DMS 273 treated with DMSO at 0.1 percent for 48 hours (cell line): ENCODE results near the gene AMN.
"Not testable (repeated sequence)": the region's sequence is repeated elsewhere in the genome, so short reads cannot be mapped to it uniquely, and the experiment has no call there.

Source experiments
- DNase-seq: peaks from one replicate; lab custom pipeline; 2025; lab: John Stamatoyannopoulos, UW

AMN gene

GRCh38 chr14:102922490-102923200 is at the start of gene AMN:
AMN (plus strand) TSS chr14:102922663; CDS start chr14:102922689, 26 bp downstream.
- DNase-seq: no peak

DNA sequence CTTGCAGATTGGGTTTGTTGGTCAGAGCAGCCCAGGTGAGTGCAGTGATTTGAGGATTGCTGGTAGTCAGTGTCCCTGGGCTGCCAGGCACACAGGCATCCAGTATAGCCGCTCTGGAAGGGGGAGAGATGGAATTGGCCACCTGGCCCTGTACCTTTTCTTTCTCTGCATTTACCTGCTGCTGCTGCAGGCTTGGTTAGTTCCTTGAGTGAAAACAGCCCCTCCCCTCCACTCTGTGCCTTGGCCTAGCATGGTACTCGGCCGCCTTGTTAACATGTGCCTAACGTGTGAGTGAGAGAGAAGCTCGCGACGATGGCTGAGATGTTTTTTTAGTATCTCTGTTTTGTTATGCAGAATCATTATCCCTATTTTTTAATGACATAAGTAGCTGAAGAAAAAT is 49.3 kb upstream of the AMN start:
- DNase-seq: no peak

DNA sequence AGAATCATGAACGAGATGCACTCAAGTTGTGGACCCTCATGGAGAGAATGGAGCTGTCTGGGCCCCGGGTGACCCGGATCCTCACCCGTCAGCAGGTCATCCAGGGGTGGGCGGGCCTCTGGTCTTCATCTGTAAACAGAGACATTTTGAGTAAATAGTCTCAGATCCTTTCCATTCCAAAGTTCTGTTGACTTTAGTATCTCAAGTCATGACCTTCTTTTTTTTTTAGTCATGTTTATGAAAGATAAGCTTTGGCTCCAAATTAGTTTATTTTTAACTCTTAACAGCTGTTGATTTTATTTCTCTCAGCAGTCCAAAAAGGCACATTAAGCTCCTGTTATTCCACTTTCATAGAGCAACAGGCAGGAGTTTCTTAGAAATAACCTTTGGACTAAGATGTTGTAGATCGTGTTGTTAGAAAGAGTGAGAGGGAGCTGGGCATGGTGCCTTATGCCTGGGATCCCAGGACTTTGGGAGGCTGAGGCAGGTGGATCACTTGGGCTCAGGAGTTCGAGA is 48.9 kb upstream of the AMN start:
- DNase-seq: no peak

DNA sequence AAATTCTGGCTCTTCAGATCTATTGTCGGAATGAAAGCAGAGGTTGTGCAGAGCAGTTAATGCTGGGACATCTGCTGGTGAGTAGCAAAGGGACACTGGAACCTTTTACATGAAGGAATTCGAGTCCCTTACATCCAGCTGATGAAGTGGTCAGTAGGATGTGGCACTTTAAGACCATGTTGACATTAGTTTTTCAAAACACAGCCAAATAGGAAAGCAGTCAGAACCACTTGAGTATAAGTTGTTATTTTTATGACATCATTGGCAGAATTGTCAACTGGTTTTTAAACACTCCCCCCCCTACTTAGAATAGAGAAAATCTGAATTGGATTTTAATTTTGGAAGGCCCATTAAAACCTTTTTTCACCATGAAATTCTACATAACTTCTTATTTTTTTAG is 46.8 kb upstream of the AMN start:
- no peak for DNase-seq

DNA sequence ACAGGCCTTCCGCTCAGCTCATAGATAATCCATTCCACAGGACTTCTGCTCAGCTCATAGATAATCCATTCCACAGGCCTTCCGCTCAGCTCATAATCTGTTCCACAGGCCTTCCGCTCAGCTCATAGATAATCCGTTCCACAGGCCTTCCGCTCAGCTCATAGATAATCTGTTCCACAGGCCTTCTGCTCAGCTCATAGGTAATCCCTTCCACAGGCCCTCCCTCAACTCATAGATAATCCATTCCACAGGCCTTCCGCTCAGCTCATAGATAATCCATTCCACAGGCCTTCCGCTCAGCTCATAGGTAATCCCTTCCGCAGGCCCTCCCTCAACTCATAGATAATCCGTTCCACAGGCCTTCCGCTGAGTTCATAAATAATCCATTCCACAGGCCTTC is 45.0 kb upstream of the AMN start:
- DNase-seq: not testable (repeated sequence)

GRCh38 chr14:102878174-102878969 is 44.1 kb upstream of the AMN start:
- DNase-seq: no peak

- DNase-seq: no peak
These were observed 43.4 kb upstream of the AMN start for GRCh38 chr14:102878970-102879460.

DNA sequence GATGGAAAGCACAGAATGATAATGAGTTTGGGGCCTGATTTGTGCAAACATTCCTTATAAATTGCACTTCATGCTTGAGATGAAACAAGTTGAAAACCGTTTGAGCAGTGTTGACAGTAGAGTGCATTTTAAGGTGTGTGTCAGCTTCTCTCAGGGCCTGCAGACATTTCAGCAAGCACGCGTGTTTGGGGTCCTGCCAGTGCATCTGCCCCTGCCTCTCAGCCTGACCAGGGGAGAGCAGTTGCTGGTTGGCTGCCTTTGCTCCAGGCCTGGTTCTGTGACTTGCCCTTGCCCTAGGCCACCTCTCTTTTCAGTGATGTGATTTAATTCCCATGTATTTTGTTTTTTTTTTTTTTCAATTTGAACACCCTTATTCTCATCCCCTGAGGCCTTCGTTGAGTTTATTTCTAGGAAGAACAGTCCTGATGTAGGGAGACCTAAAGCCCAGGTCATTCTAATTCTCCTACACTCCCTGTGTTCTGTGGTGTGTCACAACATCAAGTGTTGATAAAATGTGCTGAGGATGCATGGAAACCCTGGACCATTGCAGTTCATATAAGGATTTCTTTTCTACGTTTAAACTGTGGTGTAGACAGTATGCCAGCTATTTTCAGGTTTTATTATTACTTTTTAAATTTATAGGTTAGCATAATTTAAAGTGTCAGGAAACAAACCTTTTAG is 40.1 kb upstream of the AMN start:
- DNase-seq: no peak

- no peak for DNase-seq
These were observed 39.3 kb upstream of the AMN start for GRCh38 chr14:102883089-102883541.

- DNase-seq: no peak
These were observed 38.9 kb upstream of the AMN start for GRCh38 chr14:102883554-102883953.

DNA sequence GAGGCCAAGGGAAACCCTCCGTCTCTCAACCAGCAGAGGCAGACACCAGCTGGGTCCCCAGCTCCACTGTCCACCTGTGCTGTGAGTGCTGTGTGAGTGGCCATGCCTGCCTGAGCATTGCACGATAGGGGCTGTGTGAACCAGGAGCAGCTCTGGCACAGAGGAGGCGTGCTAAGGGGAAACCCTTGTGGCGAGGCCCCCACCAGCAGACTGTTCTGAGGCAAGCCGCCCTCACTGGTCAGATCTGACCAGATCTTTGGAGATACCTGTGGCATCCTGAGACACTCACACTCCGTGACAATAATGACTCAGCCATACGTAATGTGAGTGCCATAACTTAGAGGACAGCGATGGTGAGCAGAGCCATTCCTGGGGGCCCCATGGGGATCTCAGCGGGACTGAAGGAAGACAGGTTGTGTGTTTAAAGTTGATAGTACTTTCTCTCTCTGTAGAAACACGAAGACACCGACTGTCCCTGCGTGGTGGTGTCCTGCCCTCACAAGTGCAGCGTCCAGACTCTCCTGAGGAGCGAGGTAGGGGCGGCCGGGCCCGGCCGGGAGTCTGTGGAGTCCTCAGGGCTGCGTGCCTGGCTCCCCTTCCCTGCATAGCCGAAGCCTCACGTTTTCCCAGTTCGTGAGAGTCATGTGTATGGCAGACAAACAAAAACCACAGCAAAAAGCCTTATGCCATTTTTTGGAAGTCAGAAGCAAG is 36.6 kb upstream of the AMN start:
- DNase-seq: no peak

GRCh38 chr14:102888748-102889147 is 33.7 kb upstream of the AMN start:
- no peak for DNase-seq

- DNase-seq: no peak
These were observed 32.8 kb upstream of the AMN start for GRCh38 chr14:102889615-102890014.

- no peak for DNase-seq
These were observed 31.4 kb upstream of the AMN start for GRCh38 chr14:102891111-102891510.

GRCh38 chr14:102891556-102891955 is 30.9 kb upstream of the AMN start:
- DNase-seq: no peak

DNA sequence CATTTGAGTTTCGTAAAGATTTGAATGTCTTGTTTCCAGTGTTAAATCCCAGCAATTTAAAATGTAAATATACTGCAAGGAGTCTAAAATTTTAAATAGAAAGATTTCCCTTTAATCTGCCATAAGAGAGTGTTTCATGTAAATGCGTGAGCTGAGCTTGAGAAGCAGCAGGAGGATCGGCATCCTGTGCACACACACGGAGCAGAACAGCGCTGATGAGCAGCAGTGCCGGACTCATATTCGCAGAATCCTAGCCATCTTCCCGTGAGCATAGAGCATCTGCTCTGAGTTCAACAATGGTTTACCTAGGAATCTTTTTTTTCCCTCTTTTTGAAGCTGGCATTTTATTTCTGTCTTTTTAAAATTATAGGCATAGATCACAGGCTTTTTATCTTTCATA is 29.8 kb upstream of the AMN start:
- DNase-seq: no peak

GRCh38 chr14:102893452-102893851 is 29.0 kb upstream of the AMN start:
- DNase-seq: no peak

DNA sequence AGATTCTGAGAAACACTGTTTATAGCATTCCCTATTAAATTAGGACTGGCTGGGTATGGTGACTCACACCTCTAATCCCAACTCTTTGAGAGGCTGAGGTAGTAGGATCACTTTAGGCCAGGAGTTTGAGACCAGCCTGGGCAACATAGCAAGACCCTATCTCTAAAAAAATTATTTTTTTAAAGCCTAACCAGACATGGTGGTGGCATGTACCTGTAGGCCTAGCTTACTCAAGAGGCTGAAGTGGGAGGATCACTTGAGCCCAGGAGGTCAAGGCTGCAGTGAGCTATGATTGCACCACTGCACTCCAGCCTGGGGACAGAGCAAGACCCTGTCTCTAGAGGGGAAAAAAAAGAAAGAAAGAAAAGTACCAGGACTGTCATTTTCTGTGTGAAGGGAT is 25.7 kb upstream of the AMN start:
- not testable (repeated sequence) for DNase-seq

DNA sequence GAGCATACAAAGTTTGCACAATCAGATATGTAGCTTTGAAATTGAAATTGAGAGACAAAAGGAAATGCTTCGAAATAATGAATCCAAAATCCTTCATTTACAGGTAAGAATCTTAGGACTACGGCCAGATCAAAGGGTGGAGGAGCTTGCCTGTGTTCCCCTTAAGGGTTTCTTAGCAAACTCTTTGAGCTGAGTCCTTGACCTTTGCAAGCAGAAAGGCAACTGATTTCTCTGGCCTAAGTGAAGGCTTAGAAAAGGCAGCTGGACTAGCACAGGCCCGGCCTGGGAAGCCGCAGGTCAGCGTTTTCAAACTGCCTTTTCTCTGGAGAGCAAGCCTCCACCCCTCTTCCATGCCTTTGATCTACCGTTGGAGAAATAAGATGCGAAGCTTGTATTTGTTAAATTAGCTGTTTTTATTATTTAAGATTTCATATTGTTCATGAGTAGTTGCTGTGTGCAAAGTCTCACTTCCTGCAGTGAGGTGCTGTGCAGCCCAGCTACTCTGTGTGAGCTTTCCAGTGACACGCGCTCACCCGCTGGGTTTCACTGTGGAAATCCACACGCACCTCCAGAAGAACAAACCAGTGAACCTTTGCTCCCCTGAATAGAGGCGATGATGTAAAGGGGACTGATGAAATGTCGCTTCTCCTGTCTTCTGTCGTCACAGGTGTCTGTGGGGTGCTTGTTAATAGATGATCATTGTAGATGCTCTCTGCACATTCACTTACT is 25.0 kb upstream of the AMN start:
- DNase-seq: no peak

DNA sequence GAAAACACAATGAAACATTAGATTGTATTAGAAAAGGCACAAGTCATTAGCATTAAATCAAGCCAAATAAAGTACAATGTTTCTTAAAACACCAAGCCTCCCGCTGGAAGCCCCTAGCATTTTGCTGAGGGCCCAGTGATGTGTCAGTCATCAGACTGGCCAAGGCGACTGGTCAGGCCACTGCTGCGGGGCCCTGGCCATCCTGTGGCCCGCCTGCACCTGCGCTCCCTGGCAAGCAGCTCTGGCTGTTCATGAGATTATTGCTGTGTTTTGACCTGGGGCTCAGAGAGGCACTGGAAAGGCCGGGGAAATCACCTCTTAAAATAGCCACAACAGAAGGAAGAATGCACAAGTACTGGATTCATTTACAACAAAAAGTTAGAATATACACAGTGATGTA is 24.2 kb upstream of the AMN start:
- DNase-seq: no peak
